CD14-positive monocyte (primary cell): ENCODE measurements around the gene KIAA0753. TPM values are rescaled to one million over a fixed set of nuclear protein-coding genes. Genes with fewer than 3 reads are reported as not detected.

Source experiments
- DNase-seq, 3 donors: peaks; one replicate each; pipeline ENCODE4 v3.0.0-alpha.2; 2011 to 2022
- H2AFZ ChIP-seq: 2 replicates; pipeline ENCODE4 v1.6.0; 2012; ENCODE audit warnings: mild to moderate bottlenecking, low read depth, low read length, inconsistent platforms; ENCODE audit not compliant: insufficient read depth, poor library complexity, severe bottlenecking
- H3K27ac ChIP-seq, 2 donors: 1 replicate in 1 of 2; 2 replicates in 1 of 2; pipeline ENCODE4 v1.5.1; 2012 to 2013; ENCODE audit warnings: low read length in 2 of 2, control low read depth in 1 of 2, inconsistent platforms in 1 of 2, low read depth in 1 of 2, mild to moderate bottlenecking in 1 of 2
- H3K27me3 ChIP-seq, 2 donors: one replicate each; pipeline versions ENCODE4 v1.6.0 to v1.6.1; 2011 to 2013; ENCODE audit warnings: low read length in 2 of 2; ENCODE audit not compliant: control insufficient read depth in 2 of 2, insufficient read depth in 2 of 2
- H3K36me3 ChIP-seq, 2 donors: replicated peaks in 1 of 2; 1 replicate in 1 of 2; 2 replicates in 1 of 2; pipeline versions ENCODE4 v1.5.1 to v1.6.1; 2012 to 2013; ENCODE audit warnings: low read length in 2 of 2, control low read depth in 1 of 2, inconsistent platforms in 1 of 2, mild to moderate bottlenecking in 1 of 2; ENCODE audit not compliant: insufficient read depth in 2 of 2, control insufficient read depth in 1 of 2
- H3K4me1 ChIP-seq, 2 donors: 1 replicate in 1 of 2; 2 replicates in 1 of 2; pipeline versions ENCODE4 v1.5.1 to v1.6.1; 2012 to 2013; ENCODE audit warnings: low read length in 2 of 2, control low read depth in 1 of 2, inconsistent platforms in 1 of 2, mild to moderate bottlenecking in 1 of 2, moderate library complexity in 1 of 2; ENCODE audit not compliant: insufficient read depth in 2 of 2, control insufficient read depth in 1 of 2
- H3K4me2 ChIP-seq: replicated peaks from 2 replicates; pipeline ENCODE3; 2012; ENCODE audit warnings: low read length, moderate library complexity, mild to moderate bottlenecking; ENCODE audit not compliant: poor library complexity, severe bottlenecking; ENCODE audit errors: extremely low read depth
- H3K4me3 ChIP-seq, 3 experiments: fragments of 200-600 bp in 1 of 3; sonication (generic) in 1 of 3; replicated peaks in 1 of 3; 1 replicate in 2 of 3; 2 replicates in 1 of 3; pipeline ENCODE4 v1.5.1; 2011 to 2013; ENCODE audit warnings: low read length in 3 of 3, mild to moderate bottlenecking in 3 of 3, control low read depth in 2 of 3, low read depth in 2 of 3, inconsistent platforms in 1 of 3, moderate library complexity in 1 of 3
- H3K79me2 ChIP-seq: 2 replicates; pipeline ENCODE4 v1.6.0; 2012; ENCODE audit warnings: mild to moderate bottlenecking, control low read depth, inconsistent platforms, low read length, moderate library complexity; ENCODE audit not compliant: insufficient read depth
- H3K9ac ChIP-seq: 2 replicates; pipeline ENCODE4 v1.6.0; 2017; ENCODE audit warnings: low read length, mild to moderate bottlenecking; ENCODE audit not compliant: insufficient read depth, poor library complexity, severe bottlenecking
- H3K9me3 ChIP-seq, 2 donors: replicated peaks in 1 of 2; 1 replicate in 1 of 2; 2 replicates in 1 of 2; pipeline versions ENCODE4 v1.5.1 to v1.6.1; 2012 to 2013; ENCODE audit warnings: low read length in 2 of 2, control low read depth in 1 of 2; ENCODE audit not compliant: control insufficient read depth in 1 of 2, insufficient read depth in 1 of 2
- H4K20me1 ChIP-seq: 2 replicates; pipeline ENCODE4 v1.6.0; 2012; ENCODE audit warnings: mild to moderate bottlenecking, low read length, control low read depth, moderate library complexity; ENCODE audit not compliant: insufficient read depth
- H3K27ac Mint-ChIP-seq, 7 donors: one replicate each; pipeline ENCODE4 v1.8.0; 2020; ENCODE audit warnings: mild to moderate bottlenecking in 7 of 7, mixed read lengths in 7 of 7, moderate library complexity in 6 of 7, inconsistent platforms in 2 of 7
- H3K27me3 Mint-ChIP-seq, 3 donors: one replicate each; pipeline ENCODE4 v1.8.0; 2021 to 2022; ENCODE audit warnings: low read depth in 3 of 3, mild to moderate bottlenecking in 3 of 3, mixed read lengths in 3 of 3, moderate library complexity in 3 of 3, inconsistent platforms in 1 of 3
- H3K36me3 Mint-ChIP-seq, 2 donors: one replicate each; pipeline ENCODE4 v1.8.0; 2020; ENCODE audit warnings: mixed read lengths in 2 of 2, inconsistent platforms in 1 of 2, mild to moderate bottlenecking in 1 of 2
- H3K4me1 Mint-ChIP-seq: one replicate; pipeline ENCODE4 v1.8.0; 2020; ENCODE audit warnings: mild to moderate bottlenecking, mixed read lengths
- H3K4me3 Mint-ChIP-seq, 2 donors: one replicate each; pipeline ENCODE4 v1.8.0; 2020; ENCODE audit warnings: mild to moderate bottlenecking in 2 of 2, mixed read lengths in 2 of 2, moderate library complexity in 1 of 2
- H3K9me3 Mint-ChIP-seq, 7 donors: one replicate each; pipeline ENCODE4 v1.8.0; 2020 to 2022; ENCODE audit warnings: mixed read lengths in 7 of 7, mild to moderate bottlenecking in 6 of 7, moderate library complexity in 6 of 7, inconsistent platforms in 2 of 7
- CTCF ChIP-seq: fragments of 200-600 bp; IDR thresholded peaks from one replicate; pipeline ENCODE4 v1.8.0; 2022; ENCODE audit warnings: antibody characterized with exemption, mild to moderate bottlenecking
- WGBS: methylation state at CpG from one replicate; pipeline ENCODE4 v1.1.5; 2013; ENCODE audit warnings: missing lambda C conversion rate; ENCODE audit not compliant: insufficient coverage; 5-methylcytosine and 5-hydroxymethylcytosine counted together
- intact Hi-C, 2 donors: fragments of 100-400 bp; cut with micrococcal nuclease; formaldehyde crosslinking; loops; one replicate each; pipeline versions ENCODE4 v1.15.0 to v1.15.1; 2023
- polyA plus RNA-seq, 3 donors: library from polyadenylated mRNA; depleted of rRNA in 1 of 3; unstranded in 2 of 3; stranded (reverse) in 1 of 3; fragments of 300-500 nt in 2 of 3; fragments of >200 nt in 1 of 3; fragmentation: Illumina TruSeq in 2 of 3; gene quantifications; 1 replicate in 2 of 3; 2 replicates in 1 of 3; pipeline ENCODE4 v1.2.3, GENCODE V29; 2012 to 2021

KIAA0753 gene
- polyA plus RNA-seq, 3 donors, result 1.7 to 6.6 (median 3.5) TPM

- H2AFZ ChIP-seq, result no peak overlapping the region
Measured at GRCh38 chr17:6671431-6671830, 30.9 kb upstream of the KIAA0753 start.

GRCh38 chr17:6670999-6671398, 30.5 kb upstream of the KIAA0753 start:
- intact Hi-C loops, result no loop called here
- Mint-ChIP-seq H3K36me3 (no peaks in the 10 kb centered on the region), H3K4me1 (peaks cover 2% of the 10 kb centered on the region), H3K9me3 (no peaks in the 10 kb centered on the region), H3K4me3 (no peak overlapping the region), H3K27me3 (peaks cover 23 to 51% (median 49%) of the 10 kb centered on the region in 3 donors), H3K27ac (no peak overlapping the region)
- Histone ChIP-seq H3K79me2 (no peaks in the 10 kb centered on the region), H4K20me1 (no peaks in the 10 kb centered on the region), H3K27me3 (peaks cover 0 to 13% of the 10 kb centered on the region in 2 donors), H3K4me1 (no peaks in the 10 kb centered on the region), H2AFZ (no peak overlapping the region), H3K27ac (no peak overlapping the region), H3K9me3 (no peaks in the 10 kb centered on the region), H3K4me2 (no peak overlapping the region), H3K9ac (no peak overlapping the region), H3K4me3 (no peak overlapping the region), H3K36me3 (no peaks in the 10 kb centered on the region)
- 93% methylated on average over 6 of the region's 6 CpGs for WGBS
- DNase-seq, result no peak
- TF ChIP-seq CTCF, result no peak

More at GRCh38 chr17:6671431-6671830, 30.9 kb upstream of the KIAA0753 start:
- Mint-ChIP-seq H3K27me3 (peaks cover 25 to 54% (median 50%) of the 10 kb centered on the region in 3 donors), H3K4me1 (no peaks in the 10 kb centered on the region), H3K9me3 (no peaks in the 10 kb centered on the region), H3K36me3 (no peaks in the 10 kb centered on the region), H3K27ac (no peak overlapping the region), H3K4me3 (no peak overlapping the region)
- Histone ChIP-seq H3K9me3 (no peaks in the 10 kb centered on the region), H3K4me3 (no peak overlapping the region), H3K4me2 (no peak overlapping the region), H3K27ac (no peak overlapping the region), H3K9ac (no peak overlapping the region), H3K27me3 (peaks cover 0 to 18% of the 10 kb centered on the region in 2 donors), H3K4me1 (no peaks in the 10 kb centered on the region), H3K36me3 (no peaks in the 10 kb centered on the region), H4K20me1 (no peaks in the 10 kb centered on the region), H3K79me2 (no peaks in the 10 kb centered on the region)
- intact Hi-C loops, result no loop called here
- no peak for DNase-seq
- 90% methylated on average over 6 of the region's 7 CpGs for WGBS
- no peak for TF ChIP-seq CTCF
